Colonic mucosa (tissue), 4 donors: ENCODE measurements around the gene PLEKHJ1. TPM values are rescaled to one million over a fixed set of nuclear protein-coding genes. Genes with fewer than 3 reads are reported as not detected.

Source experiments
- DNase-seq: peaks from one replicate; pipeline ENCODE4 v3.0.0-alpha.2; 2020
- H3K27ac ChIP-seq: fragments of 200-600 bp; one replicate; pipeline ENCODE4 v1.8.0; 2021
- H3K27me3 ChIP-seq: fragments of 200-600 bp; one replicate; pipeline ENCODE4 v1.8.0; 2021
- H3K36me3 ChIP-seq: fragments of 200-600 bp; one replicate; pipeline ENCODE4 v1.8.0; 2021
- H3K4me1 ChIP-seq: fragments of 200-600 bp; one replicate; pipeline ENCODE4 v1.8.0; 2021; ENCODE audit warnings: mild to moderate bottlenecking
- H3K4me3 ChIP-seq: fragments of 200-600 bp; one replicate; pipeline ENCODE4 v1.8.0; 2021
- H3K9ac ChIP-seq, 2 donors: one replicate each; pipeline ENCODE4 v1.7.0; 2013; ENCODE audit warnings: control low read depth in 2 of 2, low read depth in 2 of 2, low read length in 2 of 2
- H3K9me3 ChIP-seq: fragments of 200-600 bp; one replicate; pipeline ENCODE4 v1.8.0; 2021
- intact Hi-C: fragments of 100-400 bp; cut with DNase I; formaldehyde crosslinking; loops from one replicate; pipeline ENCODE4 v1.14.1; 2022
- total RNA-seq, 2 donors: library from RNA; stranded (reverse); fragmentation: NEBNext Ultra II Directional in 1 of 2; extraction: Animal tissue kit (Norgen Biotek cat#: 25700) in 1 of 2; gene quantifications; one replicate each; pipeline ENCODE4 v1.2.1, GENCODE V29; 2021
- TF ChIP-seq, protein P1 (sequence below): fragments of 200-600 bp; IDR thresholded peaks from one replicate; pipeline ENCODE4 v1.8.0; 2022; ENCODE audit warnings: antibody characterized with exemption, mild to moderate bottlenecking
- donor health status: healthy.
- donor health status: DM: no; HTN: no; CAD: no.
- donor health status: DM: no; HTN: no; CAD: no.

PLEKHJ1 gene
- total RNA-seq, 2 donors from 2014 or later = 176 to 238 TPM

GRCh38 chr19:2246801-2247361, 10.8 kb upstream of the PLEKHJ1 start:
- DNase-seq = no peak
- intact Hi-C loops = no loop called here
- H3K36me3 ChIP-seq = peaks cover 15% of the 10 kb centered on the region
- H3K4me3 ChIP-seq = no peak overlapping the region
- TF ChIP-seq, protein P1, sequence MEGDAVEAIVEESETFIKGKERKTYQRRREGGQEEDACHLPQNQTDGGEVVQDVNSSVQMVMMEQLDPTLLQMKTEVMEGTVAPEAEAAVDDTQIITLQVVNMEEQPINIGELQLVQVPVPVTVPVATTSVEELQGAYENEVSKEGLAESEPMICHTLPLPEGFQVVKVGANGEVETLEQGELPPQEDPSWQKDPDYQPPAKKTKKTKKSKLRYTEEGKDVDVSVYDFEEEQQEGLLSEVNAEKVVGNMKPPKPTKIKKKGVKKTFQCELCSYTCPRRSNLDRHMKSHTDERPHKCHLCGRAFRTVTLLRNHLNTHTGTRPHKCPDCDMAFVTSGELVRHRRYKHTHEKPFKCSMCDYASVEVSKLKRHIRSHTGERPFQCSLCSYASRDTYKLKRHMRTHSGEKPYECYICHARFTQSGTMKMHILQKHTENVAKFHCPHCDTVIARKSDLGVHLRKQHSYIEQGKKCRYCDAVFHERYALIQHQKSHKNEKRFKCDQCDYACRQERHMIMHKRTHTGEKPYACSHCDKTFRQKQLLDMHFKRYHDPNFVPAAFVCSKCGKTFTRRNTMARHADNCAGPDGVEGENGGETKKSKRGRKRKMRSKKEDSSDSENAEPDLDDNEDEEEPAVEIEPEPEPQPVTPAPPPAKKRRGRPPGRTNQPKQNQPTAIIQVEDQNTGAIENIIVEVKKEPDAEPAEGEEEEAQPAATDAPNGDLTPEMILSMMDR = no peak
- H3K27ac ChIP-seq = no peak overlapping the region
- H3K27me3 ChIP-seq = peaks cover 26% of the 10 kb centered on the region
- no peaks in the 10 kb centered on the region for H3K9me3 ChIP-seq
- H3K9ac ChIP-seq = no peak overlapping the region
- peaks cover 9% of the 10 kb centered on the region for H3K4me1 ChIP-seq

GRCh38 chr19:2246014-2246620, 10.0 kb upstream of the PLEKHJ1 start:
- intact Hi-C loops = no loop called here
- H3K27ac ChIP-seq = no peak overlapping the region
- no peak overlapping the region for H3K9ac ChIP-seq
- H3K4me3 ChIP-seq = no peak overlapping the region
- no peak for DNase-seq
- H3K4me1 ChIP-seq = peaks cover 15% of the 10 kb centered on the region
- H3K9me3 ChIP-seq = no peaks in the 10 kb centered on the region
- TF ChIP-seq, protein P1 = no peak
- H3K36me3 ChIP-seq = peaks cover 15% of the 10 kb centered on the region
- peaks cover 18% of the 10 kb centered on the region for H3K27me3 ChIP-seq

GRCh38 chr19:2245273-2245672, 9.1 kb upstream of the PLEKHJ1 start:
- H3K4me3 ChIP-seq = no peak overlapping the region
- no peak overlapping the region for H3K27ac ChIP-seq
- H3K9ac ChIP-seq = no peak overlapping the region
- DNase-seq = no peak
- H3K27me3 ChIP-seq = peaks cover 10% of the 10 kb centered on the region
- TF ChIP-seq, protein P1 = no peak
- H3K36me3 ChIP-seq = peaks cover 15% of the 10 kb centered on the region
- intact Hi-C loops = no loop called here
- no peaks in the 10 kb centered on the region for H3K9me3 ChIP-seq
- peaks cover 18% of the 10 kb centered on the region for H3K4me1 ChIP-seq

DNA sequence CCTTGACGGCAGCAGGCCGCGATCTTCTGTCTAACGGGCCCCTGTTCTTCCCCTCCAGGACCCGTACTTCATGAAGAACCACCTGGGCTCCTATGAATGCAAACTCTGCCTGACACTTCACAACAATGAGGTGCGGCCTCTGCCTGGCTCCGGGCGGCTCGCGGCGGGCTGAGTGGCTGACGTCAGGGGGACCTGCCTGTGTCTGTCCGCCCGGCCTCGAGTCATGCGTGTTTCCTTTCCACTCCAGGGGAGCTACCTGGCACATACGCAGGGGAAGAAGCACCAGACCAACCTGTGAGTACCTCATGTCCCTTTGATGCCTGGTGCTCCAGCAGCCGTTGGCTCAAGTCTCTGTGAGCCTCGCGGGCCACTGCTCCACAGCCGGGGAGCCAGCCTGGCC, 8.4 kb upstream of the PLEKHJ1 start:
- no peak for DNase-seq
- intact Hi-C loops = no loop called here
- H3K4me1 ChIP-seq = peaks cover 14% of the 10 kb centered on the region
- H3K27ac ChIP-seq = no peak overlapping the region
- H3K4me3 ChIP-seq = no peak overlapping the region
- TF ChIP-seq, protein P1 = no peak
- no peaks in the 10 kb centered on the region for H3K9me3 ChIP-seq
- H3K9ac ChIP-seq = no peak overlapping the region
- H3K36me3 ChIP-seq = peaks cover 15% of the 10 kb centered on the region
- H3K27me3 ChIP-seq = peaks cover 2% of the 10 kb centered on the region

GRCh38 chr19:2244125-2244411, 7.9 kb upstream of the PLEKHJ1 start:
- no peak overlapping the region for H3K4me3 ChIP-seq
- DNase-seq = no peak
- H3K27ac ChIP-seq = no peak overlapping the region
- no peak overlapping the region for H3K9ac ChIP-seq
- H3K36me3 ChIP-seq = peaks cover 15% of the 10 kb centered on the region
- intact Hi-C loops = no loop called here
- H3K27me3 ChIP-seq = no peaks in the 10 kb centered on the region
- H3K4me1 ChIP-seq = peaks cover 14% of the 10 kb centered on the region
- TF ChIP-seq, protein P1 = no peak
- H3K9me3 ChIP-seq = no peaks in the 10 kb centered on the region
